Stimulated activated CD8-positive, alpha-beta memory T cell treated with anti-CD3 and anti-CD28 coated beads, Interleukin-4, amount 100 ng/mL, for 48 hours (primary cell): Measurements from ENCODE around the gene RNF213.
"Not testable (repeated sequence)": the region's sequence is repeated elsewhere in the genome, so short reads cannot be mapped to it uniquely, and the experiment has no call there.

Source experiments
- DNase-seq: peaks from one replicate; pipeline ENCODE4 v3.0.0-alpha.2; 2020

RNF213 gene

GRCh38 chr17:80402102-80402501 lies 141.4 kb downstream of the RNF213 start:
- DNase-seq: not testable (repeated sequence)

GRCh38 chr17:80402959-80403358 lies 142.3 kb downstream of the RNF213 start:
- no peak for DNase-seq

- DNase-seq: no peak
Observed at GRCh38 chr17:80406146-80406545, 145.5 kb downstream of the RNF213 start.

- not testable (repeated sequence) for DNase-seq
Observed at GRCh38 chr17:80407917-80408316, 147.3 kb downstream of the RNF213 start.

GRCh38 chr17:80408872-80409271 lies 148.2 kb downstream of the RNF213 start:
- DNase-seq: peak; percentile 36

- no peak for DNase-seq
Observed at GRCh38 chr17:80409626-80410025, 149.0 kb downstream of the RNF213 start.

GRCh38 chr17:80410441-80411087 lies 149.9 kb downstream of the RNF213 start:
- not testable (repeated sequence) for DNase-seq

- DNase-seq: no peak
Observed at GRCh38 chr17:80413771-80414507, 153.3 kb downstream of the RNF213 start.

- no peak for DNase-seq
Observed at GRCh38 chr17:80414508-80414802, 153.8 kb downstream of the RNF213 start.

- peak; percentile 95 for DNase-seq
Observed at GRCh38 chr17:80414803-80415625, 154.4 kb downstream of the RNF213 start, which contains the start of gene ENDOV. Gene ENDOV (plus strand): TSS chr17:80415167. CDS start chr17:80415195, 28 bp downstream.

GRCh38 chr17:80415626-80416137 lies 155.0 kb downstream of the RNF213 start:
- no peak for DNase-seq

GRCh38 chr17:80416260-80416939 lies 155.7 kb downstream of the RNF213 start:
- no peak for DNase-seq

GRCh38 chr17:80416940-80417293 lies 156.3 kb downstream of the RNF213 start:
- no peak for DNase-seq

- no peak for DNase-seq
Observed at GRCh38 chr17:80418589-80418988, 157.9 kb downstream of the RNF213 start.

- no peak for DNase-seq
Observed at GRCh38 chr17:80419255-80419654, 158.6 kb downstream of the RNF213 start.

GRCh38 chr17:80421381-80422090 lies 160.9 kb downstream of the RNF213 start:
- no peak for DNase-seq

GRCh38 chr17:80422276-80422675 lies 161.6 kb downstream of the RNF213 start:
- DNase-seq: no peak

GRCh38 chr17:80422981-80423380 lies 162.3 kb downstream of the RNF213 start:
- DNase-seq: no peak

- DNase-seq: no peak
Observed at GRCh38 chr17:80423536-80424225, 163.0 kb downstream of the RNF213 start.

GRCh38 chr17:80424261-80424660 lies 163.6 kb downstream of the RNF213 start:
- no peak for DNase-seq

GRCh38 chr17:80424878-80425765 lies 164.5 kb downstream of the RNF213 start:
- no peak for DNase-seq
